ENCODE data around the gene ANO6.
"Not testable (repeated sequence)": the region's sequence is repeated elsewhere in the genome, so short reads cannot be mapped to it uniquely, and the experiment has no call there.

Gene ANO6

DNA sequence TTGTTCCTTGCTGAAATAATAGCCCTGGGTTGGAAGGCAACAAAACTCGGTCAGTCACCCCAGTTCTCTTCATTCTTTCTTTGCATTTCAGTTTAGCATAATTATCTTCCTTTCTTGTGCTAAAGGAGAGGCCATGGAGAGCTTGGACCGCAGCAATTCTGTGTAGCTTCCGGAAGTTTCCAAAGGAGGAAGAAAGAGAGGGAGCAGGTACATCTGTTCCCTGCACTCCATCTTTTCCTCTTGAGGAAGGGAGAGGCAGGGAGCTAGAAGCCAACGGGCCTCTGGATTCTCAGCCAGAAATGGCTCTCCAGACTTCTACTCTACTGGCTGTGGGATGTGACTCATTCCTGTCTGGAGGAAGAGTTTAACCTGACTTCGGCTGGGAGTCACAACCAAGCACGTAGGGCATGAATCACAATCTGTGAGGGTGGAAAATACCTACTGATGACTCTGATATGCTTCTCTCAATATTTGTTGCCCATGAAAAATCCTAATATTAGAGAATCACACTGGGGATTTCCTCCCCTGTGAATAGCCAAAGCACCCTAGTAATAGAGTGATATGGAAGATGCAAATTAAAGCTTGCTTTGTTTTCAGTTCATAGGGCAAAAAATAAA is 17.0 kb downstream of the ANO6 start:
- TF ChIP-seq, protein P1, sequence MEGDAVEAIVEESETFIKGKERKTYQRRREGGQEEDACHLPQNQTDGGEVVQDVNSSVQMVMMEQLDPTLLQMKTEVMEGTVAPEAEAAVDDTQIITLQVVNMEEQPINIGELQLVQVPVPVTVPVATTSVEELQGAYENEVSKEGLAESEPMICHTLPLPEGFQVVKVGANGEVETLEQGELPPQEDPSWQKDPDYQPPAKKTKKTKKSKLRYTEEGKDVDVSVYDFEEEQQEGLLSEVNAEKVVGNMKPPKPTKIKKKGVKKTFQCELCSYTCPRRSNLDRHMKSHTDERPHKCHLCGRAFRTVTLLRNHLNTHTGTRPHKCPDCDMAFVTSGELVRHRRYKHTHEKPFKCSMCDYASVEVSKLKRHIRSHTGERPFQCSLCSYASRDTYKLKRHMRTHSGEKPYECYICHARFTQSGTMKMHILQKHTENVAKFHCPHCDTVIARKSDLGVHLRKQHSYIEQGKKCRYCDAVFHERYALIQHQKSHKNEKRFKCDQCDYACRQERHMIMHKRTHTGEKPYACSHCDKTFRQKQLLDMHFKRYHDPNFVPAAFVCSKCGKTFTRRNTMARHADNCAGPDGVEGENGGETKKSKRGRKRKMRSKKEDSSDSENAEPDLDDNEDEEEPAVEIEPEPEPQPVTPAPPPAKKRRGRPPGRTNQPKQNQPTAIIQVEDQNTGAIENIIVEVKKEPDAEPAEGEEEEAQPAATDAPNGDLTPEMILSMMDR (conservative IDR thresholded peaks at IDR 0.05) = no peak
- no peak for TF ChIP-seq ZFX (IDR thresholded peaks at IDR 0.05)
- no peak overlapping the region for H3K27ac ChIP-seq

DNA sequence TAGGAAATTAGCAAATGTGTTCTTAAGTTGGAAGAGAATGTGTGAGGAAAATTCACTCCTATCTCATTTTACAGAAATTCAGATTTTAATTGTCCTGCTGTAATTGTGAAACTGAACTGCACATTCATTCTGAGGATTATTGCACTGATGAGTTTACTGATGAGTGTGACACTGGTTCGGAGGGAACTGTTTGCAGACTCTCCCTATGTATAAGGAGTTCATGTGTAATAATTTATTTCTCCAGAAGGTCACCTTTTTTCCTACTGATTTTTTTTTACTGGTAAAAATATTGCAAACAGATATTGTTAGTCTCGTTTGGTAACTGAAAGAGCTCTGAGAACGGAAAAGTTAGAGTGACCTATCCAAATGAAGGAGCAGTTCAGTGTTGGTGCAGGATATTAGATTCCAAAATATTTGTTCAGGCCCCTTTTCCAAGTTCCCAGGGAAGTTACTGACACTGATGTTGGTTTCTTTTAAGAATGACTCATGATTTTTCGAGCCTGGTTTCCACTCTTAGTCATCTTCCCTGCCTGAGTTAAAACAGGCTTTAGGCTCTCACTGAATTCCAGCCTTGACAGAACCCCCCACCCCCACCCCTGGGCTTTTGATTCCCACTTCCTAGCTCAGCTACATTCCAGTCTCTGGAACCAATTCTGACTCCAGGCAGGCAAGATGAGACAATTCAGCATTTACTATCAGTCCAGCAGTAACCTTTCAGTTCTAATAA is 18.4 kb downstream of the ANO6 start:
- H3K27ac ChIP-seq = no peak overlapping the region
- TF ChIP-seq ZFX (IDR thresholded peaks at IDR 0.05) = no peak
- TF ChIP-seq, protein P1 (conservative IDR thresholded peaks at IDR 0.05) = no peak

DNA sequence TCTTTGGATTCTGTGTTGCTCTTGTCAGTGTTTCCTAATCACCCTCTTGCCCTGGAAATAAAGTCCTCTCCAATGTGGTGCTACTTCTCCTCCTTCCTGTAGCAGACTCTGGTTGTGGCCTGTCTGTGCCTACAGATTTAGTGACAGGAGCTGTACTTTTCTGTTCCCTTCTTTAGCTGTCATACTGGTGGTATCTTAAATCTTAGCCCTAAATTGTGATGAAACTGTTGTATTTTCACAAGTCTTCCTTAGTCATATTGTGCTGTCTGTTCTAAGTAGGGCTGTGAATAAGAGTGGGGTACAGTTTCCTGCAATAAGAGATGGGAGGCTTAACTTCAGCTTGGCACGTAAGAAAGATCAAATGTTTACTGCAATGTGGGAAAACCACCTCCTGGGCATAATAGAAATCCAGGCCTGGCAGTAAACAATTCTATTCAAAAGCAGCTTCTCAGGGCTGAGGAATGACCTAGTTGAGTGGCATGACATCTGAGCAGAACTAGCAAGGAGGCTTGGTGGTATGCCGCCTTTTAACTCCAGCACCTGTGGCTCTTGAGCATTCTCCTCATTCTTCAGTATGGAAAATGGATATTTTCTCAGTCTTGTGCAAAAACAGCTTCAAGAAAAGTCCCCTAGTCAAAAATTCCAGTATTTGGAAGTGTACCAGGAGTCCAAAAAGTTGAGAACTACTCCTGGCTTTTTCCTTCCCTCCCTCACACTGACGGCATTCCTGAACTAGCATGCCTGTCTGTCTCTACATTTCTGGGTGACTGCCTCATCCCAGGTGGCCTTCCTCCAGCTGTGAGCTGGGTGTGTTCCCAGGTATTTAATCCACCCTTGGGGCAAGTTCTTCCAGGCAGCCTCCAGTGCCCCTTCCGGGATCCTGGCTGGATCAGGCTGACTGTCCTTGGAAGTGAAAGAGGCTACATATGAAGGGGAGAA is 19.5 kb downstream of the ANO6 start:
- TF ChIP-seq, protein P1 (conservative IDR thresholded peaks at IDR 0.05) = no peak
- TF ChIP-seq ZFX (IDR thresholded peaks at IDR 0.05) = no peak
- H3K27ac ChIP-seq = no peak overlapping the region

GRCh38 chr12:45236383-45236782 is 20.5 kb downstream of the ANO6 start:
- H3K27ac ChIP-seq = not testable (repeated sequence)

- TF ChIP-seq ZFX (IDR thresholded peaks at IDR 0.05) = no peak
- TF ChIP-seq, protein P1 (conservative IDR thresholded peaks at IDR 0.05) = no peak
- H3K27ac ChIP-seq = no peak overlapping the region
Measured at GRCh38 chr12:45242180-45242579, 26.3 kb downstream of the ANO6 start.

- no peak overlapping the region for H3K27ac ChIP-seq
- TF ChIP-seq ZFX (IDR thresholded peaks at IDR 0.05) = no peak
- TF ChIP-seq, protein P1 (conservative IDR thresholded peaks at IDR 0.05) = no peak
Measured at GRCh38 chr12:45243963-45244362, 28.1 kb downstream of the ANO6 start.

DNA sequence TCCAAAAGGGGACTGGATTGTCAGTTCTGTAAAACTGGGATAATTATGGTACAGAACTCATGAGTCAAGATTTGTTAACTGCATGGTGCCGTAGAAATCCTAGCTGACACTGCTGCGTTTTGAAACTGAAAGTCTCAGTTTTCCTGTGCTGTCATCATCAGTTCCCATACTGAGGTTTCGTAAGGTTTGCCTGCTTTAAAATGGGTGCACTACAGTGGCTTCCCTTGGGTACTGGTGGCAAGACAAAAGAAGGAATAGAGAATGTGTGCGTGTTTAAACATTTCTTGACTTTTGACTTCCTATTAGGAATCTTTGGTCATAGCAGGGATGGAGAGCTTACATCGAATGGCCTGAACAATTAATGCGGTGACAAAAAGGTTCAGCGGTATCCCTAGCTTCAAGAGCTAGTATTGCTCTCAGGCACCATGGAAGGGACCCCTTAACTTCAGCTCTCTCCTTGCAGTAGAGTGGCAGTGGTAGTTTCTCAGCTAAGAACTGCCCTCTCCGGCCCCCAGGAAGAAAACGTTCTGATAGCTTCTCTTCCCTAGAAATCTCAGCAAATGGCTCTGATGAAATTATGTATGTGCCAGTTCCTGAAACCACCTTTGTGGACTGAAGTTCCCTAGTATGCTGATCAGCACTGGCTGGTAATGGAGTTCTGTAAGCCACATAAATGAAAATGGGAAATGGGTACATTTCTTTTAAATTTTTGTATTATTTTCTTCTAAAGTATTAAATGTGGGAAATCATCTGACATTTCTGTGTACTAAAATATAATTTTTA is 28.9 kb downstream of the ANO6 start:
- TF ChIP-seq, protein P1 (conservative IDR thresholded peaks at IDR 0.05) = no peak
- no peak for TF ChIP-seq ZFX (IDR thresholded peaks at IDR 0.05)
- H3K27ac ChIP-seq = no peak overlapping the region
